ENCODE measurements around the gene AAGAB.
A peak's percentile ranks its signal among the peaks of the same experiment; 100 is the strongest.

AAGAB gene

GRCh38 chr15:67170143-67170925 is 84.1 kb downstream of the AAGAB start:
- Histone ChIP-seq H3K4me3 (ENCODE audit: low read depth, low read length) (no peak overlapping the region), H3K36me3 (replicated peaks) (peaks cover 97% of the 10 kb centered on the region), H3K27me3 (replicated peaks) (no peaks in the 10 kb centered on the region), H3K27ac (peak overlapping the region; percentile 89)
- no peak for DNase-seq
- TF ChIP-seq, protein P1, sequence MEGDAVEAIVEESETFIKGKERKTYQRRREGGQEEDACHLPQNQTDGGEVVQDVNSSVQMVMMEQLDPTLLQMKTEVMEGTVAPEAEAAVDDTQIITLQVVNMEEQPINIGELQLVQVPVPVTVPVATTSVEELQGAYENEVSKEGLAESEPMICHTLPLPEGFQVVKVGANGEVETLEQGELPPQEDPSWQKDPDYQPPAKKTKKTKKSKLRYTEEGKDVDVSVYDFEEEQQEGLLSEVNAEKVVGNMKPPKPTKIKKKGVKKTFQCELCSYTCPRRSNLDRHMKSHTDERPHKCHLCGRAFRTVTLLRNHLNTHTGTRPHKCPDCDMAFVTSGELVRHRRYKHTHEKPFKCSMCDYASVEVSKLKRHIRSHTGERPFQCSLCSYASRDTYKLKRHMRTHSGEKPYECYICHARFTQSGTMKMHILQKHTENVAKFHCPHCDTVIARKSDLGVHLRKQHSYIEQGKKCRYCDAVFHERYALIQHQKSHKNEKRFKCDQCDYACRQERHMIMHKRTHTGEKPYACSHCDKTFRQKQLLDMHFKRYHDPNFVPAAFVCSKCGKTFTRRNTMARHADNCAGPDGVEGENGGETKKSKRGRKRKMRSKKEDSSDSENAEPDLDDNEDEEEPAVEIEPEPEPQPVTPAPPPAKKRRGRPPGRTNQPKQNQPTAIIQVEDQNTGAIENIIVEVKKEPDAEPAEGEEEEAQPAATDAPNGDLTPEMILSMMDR (IDR thresholded peaks at IDR 0.05; ENCODE audit: low read depth, low read length, missing control alignments) = no peak
- in situ Hi-C loops (cut with HindIII; ENCODE audit: low pct_ligation_motif_present, low sequenced_read_pairs) = no loop called here

- no peaks in the 10 kb centered on the region for H3K27me3 ChIP-seq (replicated peaks)
- peaks cover 91% of the 10 kb centered on the region for H3K36me3 ChIP-seq (replicated peaks)
- TF ChIP-seq, protein P1 (IDR thresholded peaks at IDR 0.05; ENCODE audit: low read depth, low read length, missing control alignments) = no peak
- no peak overlapping the region for H3K4me3 ChIP-seq (ENCODE audit: low read depth, low read length)
- no peak for DNase-seq
- peak overlapping the region; percentile 89 for H3K27ac ChIP-seq
- in situ Hi-C loops (cut with HindIII; ENCODE audit: low pct_ligation_motif_present, low sequenced_read_pairs) = no loop called here
Measured at GRCh38 chr15:67168694-67169093, 85.8 kb downstream of the AAGAB start.

- peaks cover 78% of the 10 kb centered on the region for H3K36me3 ChIP-seq (replicated peaks)
- H3K27me3 ChIP-seq (replicated peaks) = no peaks in the 10 kb centered on the region
- in situ Hi-C loops (cut with HindIII; ENCODE audit: low pct_ligation_motif_present, low sequenced_read_pairs) = no loop called here
- H3K27ac ChIP-seq = peak overlapping the region; percentile 89
- no peak overlapping the region for H3K4me3 ChIP-seq (ENCODE audit: low read depth, low read length)
- DNase-seq = no peak
- TF ChIP-seq, protein P1 (IDR thresholded peaks at IDR 0.05; ENCODE audit: low read depth, low read length, missing control alignments) = no peak
Measured at GRCh38 chr15:67167091-67167490, 87.4 kb downstream of the AAGAB start.

- Histone ChIP-seq H3K27ac (peak overlapping the region; percentile 89), H3K27me3 (replicated peaks) (no peaks in the 10 kb centered on the region), H3K36me3 (replicated peaks) (peaks cover 72% of the 10 kb centered on the region), H3K4me3 (ENCODE audit: low read depth, low read length) (no peak overlapping the region)
- TF ChIP-seq, protein P1 (IDR thresholded peaks at IDR 0.05; ENCODE audit: low read depth, low read length, missing control alignments) = no peak
- in situ Hi-C loops (cut with HindIII; ENCODE audit: low pct_ligation_motif_present, low sequenced_read_pairs) = no loop called here
- no peak for DNase-seq
Measured at GRCh38 chr15:67166280-67167009, 88.0 kb downstream of the AAGAB start.

- H3K4me3 ChIP-seq (ENCODE audit: low read depth, low read length) = no peak overlapping the region
- H3K27me3 ChIP-seq (replicated peaks) = no peaks in the 10 kb centered on the region
- in situ Hi-C loops (cut with HindIII; ENCODE audit: low pct_ligation_motif_present, low sequenced_read_pairs) = no loop called here
- peaks cover 63% of the 10 kb centered on the region for H3K36me3 ChIP-seq (replicated peaks)
- TF ChIP-seq, protein P1 (IDR thresholded peaks at IDR 0.05; ENCODE audit: low read depth, low read length, missing control alignments) = no peak
- peak; percentile 88 for DNase-seq
- peak overlapping the region; percentile 89 for H3K27ac ChIP-seq
Measured at GRCh38 chr15:67165254-67166253, 88.9 kb downstream of the AAGAB start.
